ENCODE data around the gene TRABD2B. TPM values are rescaled to one million over a fixed set of nuclear protein-coding genes. Genes with fewer than 3 reads are reported as not detected.
A peak's percentile ranks its signal among the peaks of the same experiment; 100 is the strongest.

The TRABD2B gene
- polyA plus RNA-seq, 3 donors: 16.1 to 17.2 (median 16.7) TPM

- DNase-seq (ENCODE audit: low read depth in 3 of 3, low spot score in 2 of 3): no peak
These were observed 110.1 kb downstream of the TRABD2B start for GRCh38 chr1:47887060-47887459.

GRCh38 chr1:47886141-47886540 lies 111.0 kb downstream of the TRABD2B start:
- DNase-seq (ENCODE audit: low read depth in 3 of 3, low spot score in 2 of 3): no peak

GRCh38 chr1:47885062-47885830 lies 111.9 kb downstream of the TRABD2B start:
- DNase-seq (ENCODE audit: low read depth in 3 of 3, low spot score in 2 of 3): no peak

- DNase-seq (ENCODE audit: low read depth in 3 of 3, low spot score in 2 of 3): no peak
These were observed 113.2 kb downstream of the TRABD2B start for GRCh38 chr1:47883963-47884362.

- DNase-seq (ENCODE audit: low read depth in 3 of 3, low spot score in 2 of 3): no peak
These were observed 115.4 kb downstream of the TRABD2B start for GRCh38 chr1:47881505-47882442.

- no peak for DNase-seq (ENCODE audit: low read depth in 3 of 3, low spot score in 2 of 3)
These were observed 120.6 kb downstream of the TRABD2B start for GRCh38 chr1:47876587-47876963.

GRCh38 chr1:47875831-47876586 lies 121.2 kb downstream of the TRABD2B start:
- peak in 2 of 3 donors; percentile 46 to 53 for DNase-seq (ENCODE audit: low read depth in 3 of 3, low spot score in 2 of 3)

GRCh38 chr1:47875036-47875435 lies 122.1 kb downstream of the TRABD2B start:
- no peak for DNase-seq (ENCODE audit: low read depth in 3 of 3, low spot score in 2 of 3)

GRCh38 chr1:47873337-47873736 lies 123.8 kb downstream of the TRABD2B start:
- no peak for DNase-seq (ENCODE audit: low read depth in 3 of 3, low spot score in 2 of 3)

- DNase-seq (ENCODE audit: low read depth in 3 of 3, low spot score in 2 of 3): no peak
These were observed 124.3 kb downstream of the TRABD2B start for GRCh38 chr1:47872886-47873285.

GRCh38 chr1:47871799-47872353 lies 125.3 kb downstream of the TRABD2B start:
- no peak for DNase-seq (ENCODE audit: low read depth in 3 of 3, low spot score in 2 of 3)

GRCh38 chr1:47870946-47871676 lies 126.1 kb downstream of the TRABD2B start:
- no peak for DNase-seq (ENCODE audit: low read depth in 3 of 3, low spot score in 2 of 3)

GRCh38 chr1:47870480-47870879 lies 126.7 kb downstream of the TRABD2B start:
- no peak for DNase-seq (ENCODE audit: low read depth in 3 of 3, low spot score in 2 of 3)

- no peak for DNase-seq (ENCODE audit: low read depth in 3 of 3, low spot score in 2 of 3)
These were observed 128.9 kb downstream of the TRABD2B start for GRCh38 chr1:47868348-47868676.

- no peak for DNase-seq (ENCODE audit: low read depth in 3 of 3, low spot score in 2 of 3)
These were observed 129.5 kb downstream of the TRABD2B start for GRCh38 chr1:47867438-47868347.

GRCh38 chr1:47866601-47867437 lies 130.4 kb downstream of the TRABD2B start:
- no peak for DNase-seq (ENCODE audit: low read depth in 3 of 3, low spot score in 2 of 3)

GRCh38 chr1:47865881-47866535 lies 131.2 kb downstream of the TRABD2B start:
- DNase-seq (ENCODE audit: low read depth in 3 of 3, low spot score in 2 of 3): no peak
